Measurements from ENCODE around the gene HBM.
"Not testable (repeated sequence)": the region's sequence is repeated elsewhere in the genome, so short reads cannot be mapped to it uniquely, and the experiment has no call there.

The HBM gene

GRCh38 chr16:149024-149660 lies 16.6 kb upstream of the HBM start:
- DNase-seq = no peak

GRCh38 chr16:152141-153128 lies 13.3 kb upstream of the HBM start, which contains the start of gene HBZ:
TSS of gene HBZ (plus strand) at chr16:152644. CDS start at chr16:152910, 266 bp downstream.
- DNase-seq = no peak

- DNase-seq = not testable (repeated sequence)
These were observed 12.7 kb upstream of the HBM start for GRCh38 chr16:153129-153521.

DNA sequence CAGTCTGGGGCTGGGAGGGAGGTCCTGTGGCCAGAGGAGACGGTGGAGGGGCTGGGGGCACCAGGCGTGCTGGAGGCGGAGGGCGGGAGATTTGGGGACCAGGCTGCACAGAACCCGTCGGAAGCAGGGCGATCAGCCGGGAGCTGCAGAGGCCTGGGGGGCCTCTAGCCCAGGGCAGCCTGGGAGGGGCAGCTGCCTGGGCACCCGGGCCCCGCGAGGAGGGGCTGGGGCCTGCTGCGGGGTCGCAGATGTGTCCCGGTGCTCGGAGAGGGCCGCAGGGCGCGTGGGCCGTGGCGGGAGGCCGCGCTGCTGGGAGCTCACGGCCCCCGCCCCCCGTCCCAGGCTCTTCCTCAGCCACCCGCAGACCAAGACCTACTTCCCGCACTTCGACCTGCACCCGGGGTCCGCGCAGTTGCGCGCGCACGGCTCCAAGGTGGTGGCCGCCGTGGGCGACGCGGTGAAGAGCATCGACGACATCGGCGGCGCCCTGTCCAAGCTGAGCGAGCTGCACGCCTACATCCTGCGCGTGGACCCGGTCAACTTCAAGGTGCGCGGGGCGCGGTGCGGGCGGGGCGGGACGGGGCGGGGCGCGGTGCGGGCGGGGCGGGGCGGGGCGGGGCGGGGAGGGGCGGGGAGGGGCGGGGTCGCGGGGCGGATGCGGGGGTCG lies 12.1 kb upstream of the HBM start:
- DNase-seq = not testable (repeated sequence)

DNA sequence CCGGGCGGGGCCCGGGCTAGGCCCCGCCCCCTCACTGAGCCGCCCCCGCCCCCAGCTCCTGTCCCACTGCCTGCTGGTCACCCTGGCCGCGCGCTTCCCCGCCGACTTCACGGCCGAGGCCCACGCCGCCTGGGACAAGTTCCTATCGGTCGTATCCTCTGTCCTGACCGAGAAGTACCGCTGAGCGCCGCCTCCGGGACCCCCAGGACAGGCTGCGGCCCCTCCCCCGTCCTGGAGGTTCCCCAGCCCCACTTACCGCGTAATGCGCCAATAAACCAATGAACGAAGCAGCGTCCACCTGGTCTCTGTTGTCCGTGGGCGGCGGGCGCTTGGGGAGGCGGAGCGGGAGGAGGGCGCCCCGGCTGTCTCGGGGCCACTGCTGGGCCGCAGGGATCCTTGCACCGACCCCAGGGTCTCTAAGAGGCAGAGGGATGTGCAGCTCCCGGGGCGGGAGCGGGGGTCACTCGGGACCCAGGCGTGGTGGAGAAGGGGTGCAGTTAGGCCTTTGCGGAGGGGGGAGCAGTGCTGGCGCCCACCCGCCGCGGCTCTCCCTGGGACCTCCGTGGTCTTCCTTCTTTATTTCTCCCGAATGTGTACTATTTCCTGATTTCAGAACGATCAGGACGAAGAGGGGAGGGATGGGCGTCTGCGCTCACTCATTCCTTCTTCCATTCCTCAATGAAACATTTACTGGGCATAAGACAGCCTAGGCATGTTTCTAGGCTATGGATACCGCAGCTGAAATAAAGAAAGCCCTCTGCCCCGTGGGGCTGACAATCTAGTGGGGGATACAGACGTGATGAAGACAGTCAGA lies 11.4 kb upstream of the HBM start:
- DNase-seq = no peak

GRCh38 chr16:155031-155398 lies 10.8 kb upstream of the HBM start:
- DNase-seq = no peak

DNA sequence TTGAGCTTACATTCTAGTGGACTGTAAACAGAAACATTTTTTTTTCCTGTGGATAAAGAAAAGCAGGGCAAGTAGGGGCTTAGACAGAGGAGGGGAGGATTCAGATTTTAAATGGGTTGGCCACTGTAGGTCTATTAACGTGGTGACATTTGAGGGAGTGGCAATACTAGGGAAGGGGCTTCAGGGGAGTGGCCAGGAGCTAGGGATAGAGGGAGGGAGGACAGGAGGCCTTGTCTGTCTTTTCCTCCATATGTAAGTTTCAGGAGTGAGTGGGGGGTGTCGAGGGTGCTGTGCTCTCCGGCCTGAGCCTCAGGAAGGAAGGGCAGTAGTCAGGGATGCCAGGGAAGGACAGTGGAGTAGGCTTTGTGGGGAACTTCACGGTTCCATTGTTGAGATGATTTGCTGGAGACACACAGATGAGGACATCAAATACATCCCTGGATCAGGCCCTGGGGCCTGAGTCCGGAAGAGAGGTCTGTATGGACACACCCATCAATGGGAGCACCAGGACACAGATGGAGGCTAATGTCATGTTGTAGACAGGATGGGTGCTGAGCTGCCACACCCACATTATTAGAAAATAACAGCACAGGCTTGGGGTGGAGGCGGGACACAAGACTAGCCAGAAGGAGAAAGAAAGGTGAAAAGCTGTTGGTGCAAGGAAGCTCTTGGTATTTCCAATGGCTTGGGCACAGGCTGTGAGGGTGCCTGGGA lies 6.5 kb upstream of the HBM start:
- no peak for DNase-seq

- not testable (repeated sequence) for DNase-seq
These were observed 5.5 kb upstream of the HBM start for GRCh38 chr16:160242-160641.

GRCh38 chr16:160691-161190 lies 5.0 kb upstream of the HBM start:
- no peak for DNase-seq

GRCh38 chr16:162271-162991 lies 3.3 kb upstream of the HBM start:
- no peak for DNase-seq

- not testable (repeated sequence) for DNase-seq
These were observed 2.6 kb upstream of the HBM start for GRCh38 chr16:163139-163538.

DNA sequence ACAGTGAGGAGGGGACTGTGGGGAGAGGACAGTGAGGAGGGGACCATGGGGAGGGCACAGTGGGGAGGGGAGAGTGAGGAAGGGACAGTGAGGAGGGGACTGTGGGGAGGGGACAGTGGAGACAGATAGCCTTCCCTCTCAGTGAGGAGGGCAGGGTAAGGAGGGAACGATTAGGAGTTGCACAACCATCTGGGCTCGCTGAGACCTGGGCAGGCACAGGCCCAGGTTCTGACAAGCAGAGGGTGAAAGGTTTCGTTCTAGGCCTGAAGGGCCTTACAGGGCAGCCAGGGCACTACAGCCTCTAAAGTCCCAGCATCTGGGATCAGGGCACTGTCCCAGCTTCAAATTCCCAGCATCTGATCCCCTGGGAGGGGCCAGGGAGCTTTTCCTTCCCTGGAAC lies 2.1 kb upstream of the HBM start:
- not testable (repeated sequence) for DNase-seq

DNA sequence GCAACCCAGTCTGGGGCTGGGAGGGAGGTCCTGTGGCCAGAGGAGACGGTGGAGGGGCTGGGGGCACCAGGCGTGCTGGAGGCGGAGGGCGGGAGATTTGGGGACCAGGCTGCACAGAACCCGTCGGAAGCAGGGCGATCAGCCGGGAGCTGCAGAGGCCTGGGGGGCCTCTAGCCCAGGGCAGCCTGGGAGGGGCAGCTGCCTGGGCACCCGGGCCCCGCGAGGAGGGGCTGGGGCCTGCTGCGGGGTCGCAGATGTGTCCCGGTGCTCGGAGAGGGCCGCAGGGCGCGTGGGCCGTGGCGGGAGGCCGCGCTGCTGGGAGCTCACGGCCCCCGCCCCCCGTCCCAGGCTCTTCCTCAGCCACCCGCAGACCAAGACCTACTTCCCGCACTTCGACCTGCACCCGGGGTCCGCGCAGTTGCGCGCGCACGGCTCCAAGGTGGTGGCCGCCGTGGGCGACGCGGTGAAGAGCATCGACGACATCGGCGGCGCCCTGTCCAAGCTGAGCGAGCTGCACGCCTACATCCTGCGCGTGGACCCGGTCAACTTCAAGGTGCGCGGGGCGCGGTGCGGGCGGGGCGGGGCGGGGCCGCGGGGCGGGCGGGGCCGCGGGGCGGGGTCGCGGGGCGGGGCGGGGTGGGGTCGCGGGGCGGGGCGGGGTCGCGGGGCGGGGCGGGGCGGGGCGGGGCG lies 1.5 kb upstream of the HBM start:
- DNase-seq = not testable (repeated sequence)

GRCh38 chr16:164827-165538 lies 795 bp upstream of the HBM start:
- DNase-seq = no peak

- DNase-seq = no peak
These were observed 770 bp downstream of the HBM start for GRCh38 chr16:166375-167121.

GRCh38 chr16:167122-167690 lies 1.4 kb downstream of the HBM start:
- no peak for DNase-seq

- DNase-seq = no peak
These were observed 2.6 kb downstream of the HBM start for GRCh38 chr16:168424-168823.

DNA sequence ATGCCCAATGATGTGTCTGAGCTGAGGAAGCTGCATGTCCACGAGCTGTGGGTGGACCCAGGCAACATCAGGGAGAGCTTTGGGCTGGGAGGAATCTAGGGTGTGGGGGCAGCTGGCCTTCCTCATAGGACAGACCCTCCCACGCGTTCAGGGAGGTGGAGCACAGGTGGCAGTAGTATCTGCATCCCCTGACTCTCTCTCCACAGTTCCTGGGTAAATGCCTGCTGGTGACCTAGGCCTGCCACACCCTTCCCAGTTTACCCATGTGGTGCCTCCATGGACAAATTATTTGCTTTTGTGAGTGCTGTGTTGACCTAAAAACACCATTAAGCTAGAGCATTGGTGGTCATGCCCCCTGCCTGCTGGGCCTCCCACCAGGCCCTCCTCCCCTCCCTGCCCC lies 3.2 kb downstream of the HBM start:
- no peak for DNase-seq

DNA sequence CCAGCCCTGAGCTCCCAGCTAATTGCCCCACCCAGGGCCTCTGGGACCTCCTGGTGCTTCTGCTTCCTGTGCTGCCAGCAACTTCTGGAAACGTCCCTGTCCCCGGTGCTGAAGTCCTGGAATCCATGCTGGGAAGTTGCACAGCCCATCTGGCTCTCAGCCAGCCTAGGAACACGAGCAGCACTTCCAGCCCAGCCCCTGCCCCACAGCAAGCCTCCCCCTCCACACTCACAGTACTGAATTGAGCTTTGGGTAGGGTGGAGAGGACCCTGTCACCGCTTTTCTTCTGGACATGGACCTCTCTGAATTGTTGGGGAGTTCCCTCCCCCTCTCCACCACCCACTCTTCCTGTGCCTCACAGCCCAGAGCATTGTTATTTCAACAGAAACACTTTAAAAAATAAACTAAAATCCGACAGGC lies 4.3 kb downstream of the HBM start:
- not testable (repeated sequence) for DNase-seq
